Esophagus muscularis mucosa (tissue), 4 donors: ENCODE measurements around the gene TMC2.

ENCODE experiments used
- EP300 ChIP-seq: sonication (generic); formaldehyde crosslinking; IDR thresholded peaks from one replicate; pipeline ENCODE4 v1.6.1; 2017; ENCODE audit warnings: antibody characterized with exemption
- POLR2A ChIP-seq: fragments of 450-650 bp; IDR thresholded peaks from one replicate; pipeline ENCODE4 v1.6.1; 2017; ENCODE audit warnings: antibody characterized with exemption, moderate library complexity, mild to moderate bottlenecking, low read depth
- POLR2AphosphoS5 ChIP-seq, 2 donors: sonication (generic); formaldehyde crosslinking; IDR thresholded peaks; one replicate each; pipeline ENCODE4 v1.6.1; 2017; ENCODE audit warnings: antibody characterized with exemption in 2 of 2
- TF ChIP-seq, protein P1 (sequence below), 3 experiments: fragments of 200-600 bp in 2 of 3; fragments of 450-650 bp in 1 of 3; sonication (generic) in 2 of 3; IDR thresholded peaks; one replicate each; pipeline ENCODE4 v1.5.1; 2017 to 2019; ENCODE audit warnings: antibody characterized with exemption in 3 of 3, mild to moderate bottlenecking in 2 of 3, moderate library complexity in 1 of 3

DNA sequence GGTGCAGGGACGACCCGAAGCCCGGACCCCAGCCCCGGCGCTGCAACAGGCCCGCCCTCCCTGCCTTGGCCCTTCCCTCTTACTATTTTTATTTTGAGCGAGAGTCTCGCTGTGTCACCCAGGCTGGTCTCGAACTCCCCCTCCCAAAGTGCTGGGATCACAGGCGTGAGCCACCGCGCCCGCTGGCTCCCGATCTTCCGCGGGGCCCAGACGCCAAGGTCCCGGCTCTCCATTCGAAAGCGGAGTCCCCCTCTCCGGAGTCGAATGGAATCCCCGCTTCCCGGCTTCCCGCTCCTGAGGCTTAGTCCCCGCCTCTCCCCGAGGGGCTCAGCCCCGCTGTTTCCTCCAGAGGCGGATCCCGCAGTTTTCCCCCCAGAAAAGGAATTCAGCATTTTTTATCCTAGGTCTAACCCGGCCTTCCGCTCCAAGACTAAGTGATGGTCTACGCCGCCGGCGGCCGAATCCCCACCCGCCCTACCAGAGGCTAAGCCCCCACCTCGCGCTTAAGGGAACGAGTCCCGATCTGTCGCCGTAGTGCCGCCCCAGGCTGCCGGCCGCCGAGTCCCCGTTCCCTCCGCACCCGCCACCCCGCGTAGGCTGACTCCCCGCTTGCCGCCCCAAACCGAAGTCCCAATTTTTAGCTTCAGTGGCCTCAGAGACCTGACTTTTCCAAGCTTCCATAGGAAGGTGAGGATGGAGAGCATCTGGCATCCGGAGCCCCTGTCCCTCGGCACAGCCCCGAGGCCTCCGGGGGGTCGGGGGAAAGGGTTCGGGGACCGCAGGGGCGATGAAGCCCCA is 11.5 kb upstream of the TMC2 start:
- TF ChIP-seq POLR2A (no peak), EP300 (no peak), POLR2AphosphoS5 (IDR thresholded peaks at IDR 0.05) (no peak)
- TF ChIP-seq, protein P1, sequence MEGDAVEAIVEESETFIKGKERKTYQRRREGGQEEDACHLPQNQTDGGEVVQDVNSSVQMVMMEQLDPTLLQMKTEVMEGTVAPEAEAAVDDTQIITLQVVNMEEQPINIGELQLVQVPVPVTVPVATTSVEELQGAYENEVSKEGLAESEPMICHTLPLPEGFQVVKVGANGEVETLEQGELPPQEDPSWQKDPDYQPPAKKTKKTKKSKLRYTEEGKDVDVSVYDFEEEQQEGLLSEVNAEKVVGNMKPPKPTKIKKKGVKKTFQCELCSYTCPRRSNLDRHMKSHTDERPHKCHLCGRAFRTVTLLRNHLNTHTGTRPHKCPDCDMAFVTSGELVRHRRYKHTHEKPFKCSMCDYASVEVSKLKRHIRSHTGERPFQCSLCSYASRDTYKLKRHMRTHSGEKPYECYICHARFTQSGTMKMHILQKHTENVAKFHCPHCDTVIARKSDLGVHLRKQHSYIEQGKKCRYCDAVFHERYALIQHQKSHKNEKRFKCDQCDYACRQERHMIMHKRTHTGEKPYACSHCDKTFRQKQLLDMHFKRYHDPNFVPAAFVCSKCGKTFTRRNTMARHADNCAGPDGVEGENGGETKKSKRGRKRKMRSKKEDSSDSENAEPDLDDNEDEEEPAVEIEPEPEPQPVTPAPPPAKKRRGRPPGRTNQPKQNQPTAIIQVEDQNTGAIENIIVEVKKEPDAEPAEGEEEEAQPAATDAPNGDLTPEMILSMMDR (IDR thresholded peaks at IDR 0.05), result no peak
